Suprapubic skin (tissue), 4 donors: ENCODE data around the gene ZDHHC14. TPM values are rescaled to one million over a fixed set of nuclear protein-coding genes. Genes with fewer than 3 reads are reported as not detected.

Experiments used
- DNase-seq, 2 donors: peaks; one replicate each; pipeline ENCODE4 v3.0.0-alpha.2; 2019; ENCODE audit warnings: low spot score in 2 of 2
- H3K27ac ChIP-seq: fragments of 200-600 bp; sonication (generic); one replicate; pipeline ENCODE4 v1.5.1; 2019
- H3K27me3 ChIP-seq: fragments of 200-600 bp; sonication (generic); one replicate; pipeline ENCODE4 v1.5.1; 2019
- H3K36me3 ChIP-seq: fragments of 200-600 bp; sonication (generic); one replicate; pipeline ENCODE4 v1.5.1; 2019
- H3K4me1 ChIP-seq: fragments of 200-600 bp; sonication (generic); one replicate; pipeline ENCODE4 v1.5.1; 2019
- H3K4me3 ChIP-seq: fragments of 200-600 bp; sonication (generic); one replicate; pipeline ENCODE4 v1.5.1; 2019; ENCODE audit warnings: mild to moderate bottlenecking
- H3K9me3 ChIP-seq: fragments of 200-600 bp; sonication (generic); one replicate; pipeline ENCODE4 v1.5.1; 2019
- EP300 ChIP-seq: sonication (generic); formaldehyde crosslinking; IDR thresholded peaks from one replicate; pipeline ENCODE4 v1.6.1; 2017; ENCODE audit warnings: antibody characterized with exemption
- POLR2A ChIP-seq, 2 donors: fragments of 450-650 bp; IDR thresholded peaks; one replicate each; pipeline ENCODE4 v1.6.1; 2017; ENCODE audit warnings: antibody characterized with exemption in 2 of 2, mild to moderate bottlenecking in 2 of 2, moderate library complexity in 2 of 2
- POLR2AphosphoS5 ChIP-seq, 3 donors: sonication (generic); formaldehyde crosslinking; IDR thresholded peaks; one replicate each; pipeline ENCODE4 v1.6.1; 2017; ENCODE audit warnings: antibody characterized with exemption in 3 of 3
- WGBS: methylation state at CpG from one replicate; pipeline ENCODE4 v1.1.5; 2018; 5-methylcytosine and 5-hydroxymethylcytosine counted together
- total RNA-seq, 4 donors: library from RNA; depleted of rRNA; stranded (reverse); fragments of >200 nt; gene quantifications; one replicate each; pipeline ENCODE4 v1.1.0, GENCODE V29; 2016
- TF ChIP-seq, protein P1 (sequence below), 2 donors: fragments of 200-600 bp in 1 of 2; fragments of 450-650 bp in 1 of 2; sonication (generic) in 1 of 2; IDR thresholded peaks; one replicate each; pipeline ENCODE4 v1.5.1; 2016 to 2019; ENCODE audit warnings: antibody characterized with exemption in 2 of 2, mild to moderate bottlenecking in 1 of 2, moderate library complexity in 1 of 2

ZDHHC14 gene
- total RNA-seq, 4 donors from 2014 or later, result 4.3 to 9.9 (median 7.7) TPM

DNA sequence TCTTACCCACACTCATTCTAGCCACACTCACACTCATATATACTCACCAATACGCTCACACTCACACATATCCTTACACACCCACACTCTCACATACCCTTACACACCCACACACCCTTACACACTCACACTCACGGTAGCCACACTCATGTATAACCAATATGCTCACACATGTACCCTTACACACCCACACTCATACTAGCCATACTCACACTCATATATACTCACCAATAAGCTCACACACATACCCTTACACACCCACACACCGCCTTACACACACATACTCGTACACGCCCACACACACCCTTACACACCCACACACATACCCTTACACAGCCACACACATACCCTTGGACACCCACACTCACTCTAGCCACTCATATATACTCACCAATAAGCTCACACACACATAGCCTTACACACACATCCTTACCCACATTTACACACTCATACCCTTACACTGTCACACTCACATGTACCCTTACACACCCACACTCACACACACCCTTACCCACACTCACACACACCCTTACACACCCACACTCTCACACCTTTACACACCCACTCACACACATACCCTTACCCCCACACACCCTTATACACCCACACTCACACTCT is 249.6 kb downstream of the ZDHHC14 start:
- no peaks in the 10 kb centered on the region for H3K4me1 ChIP-seq
- no peaks in the 10 kb centered on the region for H3K9me3 ChIP-seq
- no peak for TF ChIP-seq POLR2A (IDR thresholded peaks at IDR 0.05)
- TF ChIP-seq, protein P1, sequence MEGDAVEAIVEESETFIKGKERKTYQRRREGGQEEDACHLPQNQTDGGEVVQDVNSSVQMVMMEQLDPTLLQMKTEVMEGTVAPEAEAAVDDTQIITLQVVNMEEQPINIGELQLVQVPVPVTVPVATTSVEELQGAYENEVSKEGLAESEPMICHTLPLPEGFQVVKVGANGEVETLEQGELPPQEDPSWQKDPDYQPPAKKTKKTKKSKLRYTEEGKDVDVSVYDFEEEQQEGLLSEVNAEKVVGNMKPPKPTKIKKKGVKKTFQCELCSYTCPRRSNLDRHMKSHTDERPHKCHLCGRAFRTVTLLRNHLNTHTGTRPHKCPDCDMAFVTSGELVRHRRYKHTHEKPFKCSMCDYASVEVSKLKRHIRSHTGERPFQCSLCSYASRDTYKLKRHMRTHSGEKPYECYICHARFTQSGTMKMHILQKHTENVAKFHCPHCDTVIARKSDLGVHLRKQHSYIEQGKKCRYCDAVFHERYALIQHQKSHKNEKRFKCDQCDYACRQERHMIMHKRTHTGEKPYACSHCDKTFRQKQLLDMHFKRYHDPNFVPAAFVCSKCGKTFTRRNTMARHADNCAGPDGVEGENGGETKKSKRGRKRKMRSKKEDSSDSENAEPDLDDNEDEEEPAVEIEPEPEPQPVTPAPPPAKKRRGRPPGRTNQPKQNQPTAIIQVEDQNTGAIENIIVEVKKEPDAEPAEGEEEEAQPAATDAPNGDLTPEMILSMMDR (IDR thresholded peaks at IDR 0.05), result no peak
- TF ChIP-seq POLR2AphosphoS5 (IDR thresholded peaks at IDR 0.05), result no peak
- TF ChIP-seq EP300, result no peak
- no peak for DNase-seq
- no peak overlapping the region for H3K27ac ChIP-seq
- H3K4me3 ChIP-seq, result no peak overlapping the region
- H3K27me3 ChIP-seq, result no peaks in the 10 kb centered on the region
- H3K36me3 ChIP-seq, result no peaks in the 10 kb centered on the region
- 92% methylated on average over 5 of the region's 5 CpGs for WGBS

DNA sequence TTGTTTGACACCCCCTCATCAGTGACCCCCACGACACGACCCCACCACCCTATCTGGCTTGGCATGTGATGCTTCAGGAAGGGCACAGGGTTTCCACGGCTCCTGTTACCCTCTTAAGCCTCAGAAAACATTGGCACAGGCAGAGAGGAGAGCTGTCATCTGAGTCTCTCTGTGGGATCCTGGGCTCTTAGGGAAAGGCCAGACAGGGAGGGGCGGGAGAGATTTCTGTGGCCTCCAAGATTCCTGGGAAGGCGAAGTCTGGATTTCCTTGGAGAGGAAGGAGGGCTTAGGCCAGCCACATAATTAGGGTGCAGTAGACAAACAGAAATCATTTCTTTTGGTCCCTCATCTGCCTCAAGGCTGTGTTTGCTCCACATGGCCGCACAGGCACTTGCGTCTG is 250.4 kb downstream of the ZDHHC14 start:
- H3K27me3 ChIP-seq, result no peaks in the 10 kb centered on the region
- TF ChIP-seq, protein P1 (IDR thresholded peaks at IDR 0.05), result no peak
- no peak for TF ChIP-seq POLR2A (IDR thresholded peaks at IDR 0.05)
- no peak for TF ChIP-seq EP300
- TF ChIP-seq POLR2AphosphoS5 (IDR thresholded peaks at IDR 0.05), result no peak
- no peaks in the 10 kb centered on the region for H3K36me3 ChIP-seq
- DNase-seq, result no peak
- H3K4me3 ChIP-seq, result no peak overlapping the region
- H3K9me3 ChIP-seq, result no peaks in the 10 kb centered on the region
- WGBS, result 84% methylated on average over 7 of the region's 7 CpGs
- H3K4me1 ChIP-seq, result no peaks in the 10 kb centered on the region
- no peak overlapping the region for H3K27ac ChIP-seq

DNA sequence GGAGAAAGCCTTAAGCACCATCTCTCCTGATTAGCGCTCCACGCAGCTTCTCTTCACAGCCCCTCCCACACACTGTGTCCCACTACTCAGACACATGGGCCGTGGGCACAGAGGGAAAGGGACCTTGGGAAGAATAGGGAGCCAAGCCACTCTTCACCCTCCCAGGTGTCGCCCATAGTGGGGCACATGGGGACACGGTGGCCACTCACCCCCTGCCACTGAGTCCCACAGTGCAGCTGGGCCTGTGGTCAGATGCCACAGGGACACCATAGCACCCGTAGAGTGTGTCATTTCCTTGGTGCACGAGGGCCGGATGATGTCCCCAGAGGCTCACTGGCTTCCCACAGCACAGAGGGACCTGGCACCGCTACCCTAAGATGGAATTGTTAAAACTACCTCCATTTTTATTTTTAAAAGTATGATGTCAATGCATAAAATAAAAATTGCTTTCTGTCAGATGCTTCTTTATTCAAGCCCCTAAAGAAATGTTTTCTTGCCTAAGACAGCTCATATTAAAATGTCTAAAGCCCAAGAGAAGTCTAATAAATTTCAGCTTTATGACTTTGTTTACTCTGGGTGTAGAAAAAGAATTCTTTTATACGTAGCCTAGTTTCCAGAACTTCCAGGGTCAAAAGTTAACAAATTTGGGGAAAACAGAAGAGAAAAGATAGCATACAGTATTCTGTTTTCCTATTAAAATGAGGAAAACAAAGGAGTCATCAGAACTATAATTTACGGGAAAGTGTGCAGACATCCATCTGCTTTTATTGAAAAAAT is 251.0 kb downstream of the ZDHHC14 start:
- H3K27ac ChIP-seq, result no peak overlapping the region
- DNase-seq, result no peak
- H3K9me3 ChIP-seq, result no peaks in the 10 kb centered on the region
- TF ChIP-seq POLR2AphosphoS5 (IDR thresholded peaks at IDR 0.05), result no peak
- TF ChIP-seq, protein P1 (IDR thresholded peaks at IDR 0.05), result no peak
- TF ChIP-seq POLR2A (IDR thresholded peaks at IDR 0.05), result no peak
- no peak for TF ChIP-seq EP300
- no peaks in the 10 kb centered on the region for H3K27me3 ChIP-seq
- H3K4me1 ChIP-seq, result no peaks in the 10 kb centered on the region
- H3K36me3 ChIP-seq, result no peaks in the 10 kb centered on the region
- no peak overlapping the region for H3K4me3 ChIP-seq
- WGBS, result 76% methylated on average over 11 of the region's 11 CpGs

DNA sequence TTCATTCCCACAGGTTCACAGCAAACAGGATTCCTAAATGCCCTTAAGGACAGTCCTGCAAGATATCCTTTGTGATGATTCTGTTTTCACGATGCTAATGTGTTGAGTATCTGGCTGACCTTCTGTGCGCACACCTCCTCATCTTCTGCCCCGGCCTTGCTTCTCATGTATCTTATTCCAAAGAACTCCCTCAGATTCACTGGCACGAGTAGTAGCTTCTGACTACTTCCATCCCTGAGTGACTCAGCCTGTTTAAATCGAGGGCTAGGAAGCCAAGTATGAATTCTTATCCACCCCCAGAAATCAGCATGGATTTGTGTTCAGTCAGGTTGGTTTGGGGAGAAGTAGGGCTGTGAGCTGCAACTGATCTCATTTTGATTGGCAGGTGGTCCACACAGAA is 251.8 kb downstream of the ZDHHC14 start:
- no peak overlapping the region for H3K4me3 ChIP-seq
- no peak for DNase-seq
- H3K27ac ChIP-seq, result no peak overlapping the region
- no peaks in the 10 kb centered on the region for H3K4me1 ChIP-seq
- H3K9me3 ChIP-seq, result no peaks in the 10 kb centered on the region
- 56% methylated on average over 5 of the region's 5 CpGs for WGBS
- no peaks in the 10 kb centered on the region for H3K36me3 ChIP-seq
- TF ChIP-seq EP300 (no peak), POLR2A (IDR thresholded peaks at IDR 0.05) (no peak), POLR2AphosphoS5 (IDR thresholded peaks at IDR 0.05) (no peak)
- TF ChIP-seq, protein P1 (IDR thresholded peaks at IDR 0.05), result no peak
- no peaks in the 10 kb centered on the region for H3K27me3 ChIP-seq

DNA sequence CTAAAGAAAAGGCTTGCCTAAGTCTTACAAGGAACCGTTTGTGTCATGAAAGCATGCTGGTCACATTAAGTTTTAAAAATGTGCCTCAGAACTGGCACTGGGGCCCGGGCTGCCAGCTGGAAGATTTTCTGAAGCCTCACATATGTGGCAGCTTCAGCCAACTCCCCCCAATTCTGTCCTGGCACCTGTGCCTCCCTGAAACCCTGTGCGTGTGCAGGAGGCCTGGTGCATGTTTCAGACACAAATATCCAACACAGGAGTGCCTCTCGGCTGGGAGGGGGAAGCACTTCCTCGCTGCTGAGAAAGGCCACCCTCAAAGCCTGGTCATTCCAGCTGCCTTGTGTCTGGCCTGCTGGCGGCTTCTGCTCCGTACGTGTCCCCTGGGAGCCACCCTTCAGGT is 253.6 kb downstream of the ZDHHC14 start:
- H3K4me1 ChIP-seq, result no peaks in the 10 kb centered on the region
- DNase-seq, result no peak
- H3K4me3 ChIP-seq, result no peak overlapping the region
- H3K27me3 ChIP-seq, result no peaks in the 10 kb centered on the region
- WGBS, result 81% methylated on average over 8 of the region's 8 CpGs
- H3K36me3 ChIP-seq, result no peaks in the 10 kb centered on the region
- H3K9me3 ChIP-seq, result no peaks in the 10 kb centered on the region
- H3K27ac ChIP-seq, result no peak overlapping the region
- no peak for TF ChIP-seq POLR2AphosphoS5 (IDR thresholded peaks at IDR 0.05)
- TF ChIP-seq POLR2A (IDR thresholded peaks at IDR 0.05), result no peak
- TF ChIP-seq, protein P1 (IDR thresholded peaks at IDR 0.05), result no peak
- TF ChIP-seq EP300, result no peak
